Thoracic aorta (tissue), 2 donors: ENCODE results near the gene RBM24. TPM values are rescaled to one million over a fixed set of nuclear protein-coding genes. Genes with fewer than 3 reads are reported as not detected.
A peak's percentile ranks its signal among the peaks of the same experiment; 100 is the strongest.

Source experiments
- ATAC-seq: fragments of 150-250 bp; one replicate; pipeline ENCODE4 v1.8.0; 2017; ENCODE audit warnings: low read depth; ENCODE audit not compliant: insufficient number of reproducible peaks, low FRiP score
- DNase-seq: peaks from one replicate; pipeline ENCODE4 v3.0.0-alpha.2; 2020; ENCODE audit warnings: low spot score
- H3K27ac ChIP-seq, 2 donors: fragments of 200-600 bp; sonication (generic); 1 replicate in 1 of 2; 2 replicates in 1 of 2; pipeline ENCODE4 v1.5.1; 2016; ENCODE audit warnings: mild to moderate bottlenecking in 2 of 2, moderate library complexity in 2 of 2
- H3K27me3 ChIP-seq: fragments of 200-600 bp; sonication (generic); replicated peaks from 2 replicates; pipeline ENCODE4 v1.6.0; 2016; ENCODE audit warnings: mild to moderate bottlenecking; ENCODE audit not compliant: insufficient read depth
- H3K36me3 ChIP-seq: fragments of 200-600 bp; sonication (generic); one replicate; pipeline ENCODE4 v1.5.1; 2016
- H3K4me1 ChIP-seq, 2 donors: fragments of 200-600 bp; sonication (generic); 1 replicate in 1 of 2; 2 replicates in 1 of 2; pipeline versions ENCODE4 v1.5.1 to v1.6.0; 2016; ENCODE audit warnings: low read depth in 2 of 2, mild to moderate bottlenecking in 1 of 2; ENCODE audit not compliant: control insufficient read depth in 1 of 2
- H3K4me3 ChIP-seq: fragments of 200-600 bp; sonication (generic); 2 replicates; pipeline ENCODE4 v1.5.1; 2016; ENCODE audit warnings: mild to moderate bottlenecking
- H3K9me3 ChIP-seq: fragments of 200-600 bp; sonication (generic); 2 replicates; pipeline ENCODE4 v1.5.1; 2016
- total RNA-seq, 2 donors: library from RNA; depleted of rRNA; stranded (reverse); fragments of >200 nt; gene quantifications; one replicate each; pipeline versions ENCODE4 v1.1.0 to v1.2.3, GENCODE V29; 2016
- TF ChIP-seq, protein P1 (sequence below): fragments of 200-600 bp; sonication (generic); IDR thresholded peaks from one replicate; pipeline ENCODE4 v1.5.1; 2019; ENCODE audit warnings: antibody characterized with exemption

The RBM24 gene
- total RNA-seq, 2 donors from 2014 or later, result 1.3 to 7.9 TPM

DNA sequence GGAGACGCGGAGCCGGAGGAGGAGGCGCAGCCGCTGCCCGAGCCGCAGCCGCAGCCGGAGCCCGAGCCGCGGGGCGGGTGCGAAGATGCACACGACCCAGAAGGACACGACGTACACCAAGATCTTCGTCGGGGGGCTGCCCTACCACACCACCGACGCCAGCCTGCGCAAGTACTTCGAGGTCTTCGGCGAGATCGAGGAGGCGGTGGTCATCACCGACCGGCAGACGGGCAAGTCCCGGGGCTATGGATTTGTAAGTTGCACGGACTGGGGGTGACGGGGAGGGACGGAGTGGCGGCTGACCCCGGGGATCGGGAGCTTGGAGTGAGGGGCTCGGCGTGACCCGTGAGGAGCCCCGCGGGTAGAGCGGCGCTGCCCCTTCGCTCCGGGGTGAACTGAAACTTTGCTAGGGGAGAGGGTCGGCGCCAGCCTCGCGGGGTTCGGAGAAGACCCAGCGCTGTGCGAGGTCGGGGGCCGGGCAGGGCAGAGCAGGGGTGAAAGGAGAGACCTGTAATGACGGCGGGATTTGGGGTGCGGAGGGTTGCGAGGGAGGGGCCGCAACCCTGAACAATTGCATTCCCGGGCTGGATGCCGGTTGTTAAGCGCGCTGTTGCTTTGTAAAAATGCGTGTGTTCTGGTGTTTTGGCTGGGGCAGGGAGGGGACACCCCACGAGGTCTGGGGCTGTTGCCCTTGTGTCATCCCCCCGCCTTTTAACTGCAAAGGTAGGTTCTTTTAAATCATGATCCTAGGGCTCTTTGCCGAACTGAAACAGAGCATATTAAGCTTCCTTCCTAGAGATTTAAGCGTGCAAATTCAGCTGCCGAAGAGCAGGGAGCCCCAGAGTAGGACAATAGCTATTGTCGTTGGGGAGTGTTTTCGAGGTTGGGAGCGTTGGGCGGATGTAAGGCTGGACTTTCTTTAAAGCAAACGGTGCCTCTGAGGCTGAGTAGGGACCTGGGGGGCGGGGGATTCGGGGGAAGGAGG is 628 bp downstream of the RBM24 start:
- Histone ChIP-seq H3K27me3 (no peaks in the 10 kb centered on the region), H3K36me3 (no peaks in the 10 kb centered on the region), H3K4me1 (peaks cover 3 to 9% of the 10 kb centered on the region in 2 donors), H3K9me3 (no peaks in the 10 kb centered on the region), H3K4me3 (peak overlapping the region; percentile 91), H3K27ac (peak overlapping the region in 1 of 2 donors; percentile 8)
- no peak for DNase-seq
- ATAC-seq, result no peak
- TF ChIP-seq, protein P1, sequence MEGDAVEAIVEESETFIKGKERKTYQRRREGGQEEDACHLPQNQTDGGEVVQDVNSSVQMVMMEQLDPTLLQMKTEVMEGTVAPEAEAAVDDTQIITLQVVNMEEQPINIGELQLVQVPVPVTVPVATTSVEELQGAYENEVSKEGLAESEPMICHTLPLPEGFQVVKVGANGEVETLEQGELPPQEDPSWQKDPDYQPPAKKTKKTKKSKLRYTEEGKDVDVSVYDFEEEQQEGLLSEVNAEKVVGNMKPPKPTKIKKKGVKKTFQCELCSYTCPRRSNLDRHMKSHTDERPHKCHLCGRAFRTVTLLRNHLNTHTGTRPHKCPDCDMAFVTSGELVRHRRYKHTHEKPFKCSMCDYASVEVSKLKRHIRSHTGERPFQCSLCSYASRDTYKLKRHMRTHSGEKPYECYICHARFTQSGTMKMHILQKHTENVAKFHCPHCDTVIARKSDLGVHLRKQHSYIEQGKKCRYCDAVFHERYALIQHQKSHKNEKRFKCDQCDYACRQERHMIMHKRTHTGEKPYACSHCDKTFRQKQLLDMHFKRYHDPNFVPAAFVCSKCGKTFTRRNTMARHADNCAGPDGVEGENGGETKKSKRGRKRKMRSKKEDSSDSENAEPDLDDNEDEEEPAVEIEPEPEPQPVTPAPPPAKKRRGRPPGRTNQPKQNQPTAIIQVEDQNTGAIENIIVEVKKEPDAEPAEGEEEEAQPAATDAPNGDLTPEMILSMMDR, result no peak

- no peak for DNase-seq
- Histone ChIP-seq H3K4me1 (peaks cover 3 to 9% of the 10 kb centered on the region in 2 donors), H3K9me3 (no peaks in the 10 kb centered on the region), H3K27me3 (no peaks in the 10 kb centered on the region), H3K4me3 (peak overlapping the region; percentile 91), H3K36me3 (no peaks in the 10 kb centered on the region), H3K27ac (no peak overlapping the region)
- TF ChIP-seq, protein P1, result no peak
- ATAC-seq, result no peak
Measured at GRCh38 chr6:17283074-17283473, 1.9 kb downstream of the RBM24 start.

DNA sequence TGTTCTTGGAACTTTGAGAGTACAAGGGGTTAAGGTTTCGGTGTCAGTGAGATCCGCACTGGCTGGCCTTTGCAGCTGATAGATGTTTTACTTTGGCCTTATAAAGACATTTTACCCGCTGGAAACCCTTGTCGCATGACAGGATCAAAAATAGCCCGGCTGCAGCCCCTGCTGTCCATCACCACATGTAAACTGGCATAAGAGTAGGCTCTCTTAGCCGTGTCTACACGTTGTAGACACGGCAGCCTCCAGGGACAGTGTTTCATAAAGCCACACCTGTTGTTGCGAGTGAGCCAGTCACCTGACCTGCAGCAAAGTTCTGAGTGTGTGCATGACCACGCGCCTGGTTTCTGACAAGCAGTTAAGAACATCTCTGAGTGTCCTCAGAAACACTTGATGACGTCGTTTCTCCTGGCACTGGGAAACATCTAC is 8.5 kb downstream of the RBM24 start:
- H3K4me3 ChIP-seq, result peak overlapping the region; percentile 63
- H3K4me1 ChIP-seq, result peaks cover 0 to 17% of the 10 kb centered on the region in 2 donors
- TF ChIP-seq, protein P1, result no peak
- H3K27me3 ChIP-seq, result no peaks in the 10 kb centered on the region
- no peaks in the 10 kb centered on the region for H3K36me3 ChIP-seq
- peak; percentile 20 for DNase-seq
- ATAC-seq, result peak; percentile 57
- no peaks in the 10 kb centered on the region for H3K9me3 ChIP-seq
- peak overlapping the region; percentile 0 to 62 for H3K27ac ChIP-seq

DNA sequence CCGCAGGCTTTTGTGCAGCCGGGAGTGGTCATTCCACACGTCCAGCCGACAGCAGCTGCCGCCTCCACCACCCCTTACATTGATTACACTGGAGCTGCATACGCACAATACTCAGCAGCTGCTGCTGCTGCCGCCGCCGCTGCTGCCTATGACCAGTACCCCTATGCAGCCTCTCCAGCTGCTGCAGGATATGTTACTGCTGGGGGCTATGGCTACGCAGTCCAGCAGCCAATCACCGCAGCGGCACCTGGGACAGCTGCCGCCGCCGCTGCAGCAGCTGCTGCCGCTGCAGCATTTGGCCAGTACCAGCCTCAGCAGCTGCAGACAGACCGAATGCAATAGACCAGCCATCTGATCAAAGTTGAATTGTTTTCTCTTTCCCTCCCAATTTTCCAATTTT is 10.6 kb downstream of the RBM24 start:
- ATAC-seq (no peak), DNase-seq (no peak)
- Histone ChIP-seq H3K36me3 (no peaks in the 10 kb centered on the region), H3K4me1 (peaks cover 0 to 20% of the 10 kb centered on the region in 2 donors), H3K27ac (no peak overlapping the region), H3K9me3 (no peaks in the 10 kb centered on the region), H3K4me3 (no peak overlapping the region), H3K27me3 (no peaks in the 10 kb centered on the region)
- TF ChIP-seq, protein P1, result no peak

- Histone ChIP-seq H3K27ac (no peak overlapping the region), H3K4me3 (no peak overlapping the region), H3K27me3 (no peaks in the 10 kb centered on the region), H3K4me1 (peaks cover 5 to 26% of the 10 kb centered on the region in 2 donors), H3K9me3 (no peaks in the 10 kb centered on the region), H3K36me3 (no peaks in the 10 kb centered on the region)
- no peak for ATAC-seq
- DNase-seq, result no peak
- TF ChIP-seq, protein P1, result no peak
Measured at GRCh38 chr6:17292600-17293133, 11.5 kb downstream of the RBM24 start.
